Endothelial cell (in vitro differentiated cells): ENCODE data around the gene MIEN1. TPM values are rescaled to one million over a fixed set of nuclear protein-coding genes. Genes with fewer than 3 reads are reported as not detected.

Experiments used
- DNase-seq: peaks from one replicate; pipeline ENCODE4 v3.0.0; 2021; ENCODE audit warnings: low spot score
- H3K27ac Mint-ChIP-seq: one replicate; pipeline ENCODE4 v1.8.0; 2021; ENCODE audit warnings: mixed read lengths, inconsistent platforms; ENCODE audit not compliant: unreplicated experiment
- H3K27me3 Mint-ChIP-seq: one replicate; pipeline ENCODE4 v1.8.0; 2021; ENCODE audit warnings: mild to moderate bottlenecking, moderate library complexity, mixed read lengths, inconsistent platforms; ENCODE audit not compliant: unreplicated experiment
- H3K36me3 Mint-ChIP-seq: one replicate; pipeline ENCODE4 v1.8.0; 2021; ENCODE audit warnings: mild to moderate bottlenecking, low read depth, mixed read lengths, inconsistent platforms; ENCODE audit not compliant: unreplicated experiment
- H3K4me1 Mint-ChIP-seq: one replicate; pipeline ENCODE4 v1.8.0; 2021; ENCODE audit warnings: mild to moderate bottlenecking, mixed read lengths, inconsistent platforms; ENCODE audit not compliant: unreplicated experiment
- H3K4me3 Mint-ChIP-seq: one replicate; pipeline ENCODE4 v1.8.0; 2021; ENCODE audit warnings: mild to moderate bottlenecking, mixed read lengths, inconsistent platforms; ENCODE audit not compliant: unreplicated experiment
- H3K9me3 Mint-ChIP-seq: one replicate; pipeline ENCODE4 v1.8.0; 2021; ENCODE audit warnings: mixed read lengths, inconsistent platforms; ENCODE audit not compliant: unreplicated experiment
- total RNA-seq: library from RNA; stranded (reverse); fragmentation: NEBNext Ultra II Directional; extraction: Animal tissue kit (Norgen Biotek cat#: 25700); gene quantifications from one replicate; pipeline ENCODE4 v1.2.1, GENCODE V29; 2021; ENCODE audit not compliant: unreplicated experiment
- TF ChIP-seq, protein P1 (sequence below): fragments of 200-600 bp; sonication (generic); IDR thresholded peaks from one replicate; pipeline ENCODE4 v1.5.0; 2021; ENCODE audit warnings: antibody characterized with exemption; ENCODE audit not compliant: unreplicated experiment

Gene MIEN1
- total RNA-seq, 1 donor from 2014 or later, result 15.5 TPM

DNA sequence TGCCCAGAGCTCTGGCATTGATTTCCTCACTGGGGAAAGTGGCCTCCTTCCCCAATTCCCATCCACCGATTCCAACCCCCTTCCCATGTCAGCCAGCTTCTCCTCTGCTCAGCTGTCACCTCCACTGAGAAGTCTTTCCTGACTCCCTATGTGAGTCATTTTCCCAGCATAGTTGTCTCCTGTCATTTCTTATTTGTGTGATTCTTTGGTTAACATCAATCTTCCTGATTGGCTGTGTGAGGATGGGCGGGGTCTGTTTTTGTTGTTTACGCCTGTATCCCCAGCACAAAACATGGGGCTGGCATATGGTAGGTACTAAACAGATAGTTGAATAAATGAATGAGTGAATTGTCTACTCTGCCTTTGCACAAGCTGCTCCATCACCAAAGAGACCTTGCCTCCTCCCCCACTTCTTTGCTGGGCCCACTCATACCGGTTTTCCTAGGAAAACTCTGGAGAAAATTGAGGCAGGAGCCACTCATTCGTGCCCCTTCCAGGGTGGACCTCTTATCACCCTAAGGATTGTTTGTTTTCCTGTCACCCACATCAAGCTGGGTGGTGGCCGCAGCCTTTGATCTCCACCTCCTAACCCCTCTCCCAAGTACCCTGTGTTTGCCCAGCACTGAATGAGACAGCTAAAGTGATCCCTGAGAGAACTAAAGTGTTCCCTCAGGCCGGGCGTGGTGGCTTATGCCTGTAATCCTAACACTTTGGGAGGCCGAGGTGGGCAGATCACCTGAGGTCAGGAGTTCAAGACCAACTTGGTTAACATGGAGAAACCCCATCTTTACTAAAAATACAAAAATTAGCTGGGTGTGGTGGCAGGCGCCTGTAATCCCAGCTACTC is 6.2 kb upstream of the MIEN1 start:
- H3K4me3 Mint-ChIP-seq, result no peak overlapping the region
- H3K4me1 Mint-ChIP-seq, result peaks cover 18% of the 10 kb centered on the region
- TF ChIP-seq, protein P1, sequence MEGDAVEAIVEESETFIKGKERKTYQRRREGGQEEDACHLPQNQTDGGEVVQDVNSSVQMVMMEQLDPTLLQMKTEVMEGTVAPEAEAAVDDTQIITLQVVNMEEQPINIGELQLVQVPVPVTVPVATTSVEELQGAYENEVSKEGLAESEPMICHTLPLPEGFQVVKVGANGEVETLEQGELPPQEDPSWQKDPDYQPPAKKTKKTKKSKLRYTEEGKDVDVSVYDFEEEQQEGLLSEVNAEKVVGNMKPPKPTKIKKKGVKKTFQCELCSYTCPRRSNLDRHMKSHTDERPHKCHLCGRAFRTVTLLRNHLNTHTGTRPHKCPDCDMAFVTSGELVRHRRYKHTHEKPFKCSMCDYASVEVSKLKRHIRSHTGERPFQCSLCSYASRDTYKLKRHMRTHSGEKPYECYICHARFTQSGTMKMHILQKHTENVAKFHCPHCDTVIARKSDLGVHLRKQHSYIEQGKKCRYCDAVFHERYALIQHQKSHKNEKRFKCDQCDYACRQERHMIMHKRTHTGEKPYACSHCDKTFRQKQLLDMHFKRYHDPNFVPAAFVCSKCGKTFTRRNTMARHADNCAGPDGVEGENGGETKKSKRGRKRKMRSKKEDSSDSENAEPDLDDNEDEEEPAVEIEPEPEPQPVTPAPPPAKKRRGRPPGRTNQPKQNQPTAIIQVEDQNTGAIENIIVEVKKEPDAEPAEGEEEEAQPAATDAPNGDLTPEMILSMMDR, result no peak
- H3K36me3 Mint-ChIP-seq, result no peaks in the 10 kb centered on the region
- H3K9me3 Mint-ChIP-seq, result no peaks in the 10 kb centered on the region
- no peak overlapping the region for H3K27ac Mint-ChIP-seq
- no peak for DNase-seq
- peaks cover 23% of the 10 kb centered on the region for H3K27me3 Mint-ChIP-seq

DNA sequence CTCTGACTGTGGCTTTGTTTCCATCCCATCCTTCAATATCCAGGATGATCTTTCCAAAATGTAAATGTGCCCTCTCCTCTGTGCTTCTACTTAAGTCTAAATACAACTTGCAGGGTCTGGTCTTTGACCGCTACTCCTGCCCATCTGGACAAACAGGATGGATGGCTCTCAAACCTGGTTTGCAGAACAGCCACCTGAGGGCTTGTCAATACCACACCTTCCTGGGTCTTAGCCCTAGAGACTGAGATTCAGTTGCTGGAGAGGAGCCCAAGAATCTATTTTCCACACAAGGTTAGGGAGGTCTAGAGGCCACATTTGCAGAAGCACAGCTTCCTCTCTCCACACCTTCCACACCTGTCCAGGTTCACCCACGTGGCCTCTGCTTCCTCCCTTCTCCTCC is 5.5 kb upstream of the MIEN1 start:
- no peak for DNase-seq
- TF ChIP-seq, protein P1, result no peak
- H3K4me1 Mint-ChIP-seq, result peaks cover 16% of the 10 kb centered on the region
- no peaks in the 10 kb centered on the region for H3K36me3 Mint-ChIP-seq
- no peaks in the 10 kb centered on the region for H3K9me3 Mint-ChIP-seq
- peaks cover 23% of the 10 kb centered on the region for H3K27me3 Mint-ChIP-seq
- no peak overlapping the region for H3K4me3 Mint-ChIP-seq
- no peak overlapping the region for H3K27ac Mint-ChIP-seq

DNA sequence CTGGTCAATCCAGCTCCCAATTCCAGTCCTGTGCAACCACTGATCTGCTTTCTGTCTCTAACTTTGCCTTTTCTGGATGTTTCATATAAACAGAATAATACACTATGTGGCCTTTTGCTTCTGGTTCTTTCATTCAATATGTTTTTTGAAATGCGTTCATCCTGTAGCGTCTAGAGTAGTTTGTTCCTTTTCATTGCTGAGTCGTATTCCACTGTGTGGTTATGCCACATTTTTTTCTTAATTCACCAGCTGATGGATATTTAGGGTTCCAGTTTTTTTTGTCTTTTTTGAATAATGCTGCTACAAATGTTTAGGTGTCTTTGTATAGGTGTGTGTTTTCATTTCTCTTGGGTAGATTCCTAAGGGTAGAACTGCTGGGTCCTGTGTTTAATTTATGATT is 2.3 kb upstream of the MIEN1 start:
- TF ChIP-seq, protein P1, result no peak
- H3K4me1 Mint-ChIP-seq, result no peaks in the 10 kb centered on the region
- H3K9me3 Mint-ChIP-seq, result no peaks in the 10 kb centered on the region
- no peak for DNase-seq
- peak overlapping the region; percentile 44 for H3K4me3 Mint-ChIP-seq
- H3K27ac Mint-ChIP-seq, result peak overlapping the region; percentile 55
- peaks cover 5% of the 10 kb centered on the region for H3K36me3 Mint-ChIP-seq
- H3K27me3 Mint-ChIP-seq, result peaks cover 13% of the 10 kb centered on the region

DNA sequence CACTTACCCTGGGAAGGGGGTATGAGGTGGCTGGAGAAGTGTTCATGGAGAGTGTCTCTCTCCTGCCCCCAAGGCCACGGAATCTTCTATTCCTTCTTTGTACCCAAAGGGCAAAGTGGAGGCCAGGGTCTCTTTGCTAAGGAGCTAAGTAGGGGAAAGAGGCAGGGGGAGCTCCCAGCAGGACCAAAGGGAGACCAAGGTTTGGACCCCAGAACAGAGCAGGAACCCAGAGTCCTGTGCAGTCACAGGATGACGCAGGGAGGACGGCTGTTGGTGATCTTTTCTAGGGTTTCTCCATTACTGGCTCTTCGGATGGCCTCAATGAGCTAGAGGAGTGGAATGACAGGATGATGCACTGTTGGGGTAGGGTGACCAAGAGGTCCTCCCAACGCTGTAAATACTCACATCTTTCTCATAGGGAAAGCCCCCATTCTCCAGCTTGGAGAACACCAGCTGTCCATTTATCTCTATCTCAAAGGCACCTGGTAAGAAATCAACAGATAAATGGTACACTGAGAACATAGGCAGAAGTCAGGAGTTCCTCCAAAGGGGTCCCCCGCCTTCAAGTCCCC is 966 bp downstream of the MIEN1 start:
- TF ChIP-seq, protein P1, result no peak
- H3K4me3 Mint-ChIP-seq, result peak overlapping the region; percentile 88
- H3K27me3 Mint-ChIP-seq, result peaks cover 4% of the 10 kb centered on the region
- no peaks in the 10 kb centered on the region for H3K9me3 Mint-ChIP-seq
- no peaks in the 10 kb centered on the region for H3K4me1 Mint-ChIP-seq
- no peak overlapping the region for H3K27ac Mint-ChIP-seq
- no peak for DNase-seq
- H3K36me3 Mint-ChIP-seq, result peaks cover 9% of the 10 kb centered on the region

DNA sequence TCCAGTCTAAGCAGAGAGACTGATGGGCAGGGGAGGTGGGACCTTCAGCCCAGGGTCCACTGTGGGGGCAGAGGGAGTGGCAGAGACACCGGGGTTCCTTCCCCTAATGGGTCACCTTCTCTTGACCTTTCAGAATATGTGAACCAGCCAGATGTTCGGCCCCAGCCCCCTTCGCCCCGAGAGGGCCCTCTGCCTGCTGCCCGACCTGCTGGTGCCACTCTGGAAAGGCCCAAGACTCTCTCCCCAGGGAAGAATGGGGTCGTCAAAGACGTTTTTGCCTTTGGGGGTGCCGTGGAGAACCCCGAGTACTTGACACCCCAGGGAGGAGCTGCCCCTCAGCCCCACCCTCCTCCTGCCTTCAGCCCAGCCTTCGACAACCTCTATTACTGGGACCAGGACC is 2.8 kb downstream of the MIEN1 start:
- peaks cover 6% of the 10 kb centered on the region for H3K27me3 Mint-ChIP-seq
- no peak overlapping the region for H3K4me3 Mint-ChIP-seq
- H3K27ac Mint-ChIP-seq, result no peak overlapping the region
- peaks cover 9% of the 10 kb centered on the region for H3K36me3 Mint-ChIP-seq
- H3K4me1 Mint-ChIP-seq, result no peaks in the 10 kb centered on the region
- DNase-seq, result no peak
- H3K9me3 Mint-ChIP-seq, result no peaks in the 10 kb centered on the region
- TF ChIP-seq, protein P1, result no peak
